ENCODE data around the gene NRXN3. TPM values are rescaled to one million over a fixed set of nuclear protein-coding genes. Genes with fewer than 3 reads are reported as not detected.

The NRXN3 gene
- total and polyA plus RNA-seq, 2 of the 13 experiments (the other 11 are each of a cell fraction or from before 2014, with no cell fraction given), result 0.03 TPM; not detected in 1

DNA sequence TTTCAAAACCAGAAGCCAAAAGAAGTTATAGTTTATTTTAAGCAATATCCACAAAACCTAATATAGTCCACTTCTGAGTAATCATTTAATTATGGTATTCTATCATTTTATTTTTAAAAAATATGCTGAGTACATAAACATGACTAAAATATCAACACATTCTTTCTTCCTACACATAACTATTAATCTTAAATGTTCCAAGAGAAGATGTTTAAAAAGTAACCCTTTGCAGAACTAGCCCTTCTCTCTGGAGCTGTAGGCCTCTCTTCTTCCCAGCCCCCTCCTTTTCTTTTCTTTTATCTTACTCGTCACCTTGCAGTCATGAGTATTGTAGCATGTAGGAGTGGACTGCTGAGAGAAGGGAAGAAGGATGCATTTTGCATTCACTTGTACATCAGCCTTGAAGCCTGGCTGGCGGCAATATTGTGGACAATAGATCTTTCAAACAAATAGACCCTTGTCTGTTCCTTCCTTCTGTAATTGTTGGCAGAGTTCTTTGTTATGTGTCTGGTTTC lies 941.9 kb downstream of the NRXN3 start:
- in situ Hi-C loops (cut with HindIII; ENCODE audit: extremely low pct_ligation_motif_present, low pct_unique_long_range_greater_than_20kb) (no loop called here), intact Hi-C loops (cut with micrococcal nuclease; ENCODE audit: unreplicated experiment) (no loop called here)
- DNase-seq (ENCODE audit: low spot score) (no peak), FAIRE-seq (no peak), ATAC-seq (no peak)
- ChIA-PET CTCF (ENCODE audit: low intra/inter-chr PET ratio, low total read pairs) (no interaction called here), POLR2A (no interaction called here)
- no TSS peak for BruUV-seq (replicated peaks)
- TF ChIP-seq, protein P1, sequence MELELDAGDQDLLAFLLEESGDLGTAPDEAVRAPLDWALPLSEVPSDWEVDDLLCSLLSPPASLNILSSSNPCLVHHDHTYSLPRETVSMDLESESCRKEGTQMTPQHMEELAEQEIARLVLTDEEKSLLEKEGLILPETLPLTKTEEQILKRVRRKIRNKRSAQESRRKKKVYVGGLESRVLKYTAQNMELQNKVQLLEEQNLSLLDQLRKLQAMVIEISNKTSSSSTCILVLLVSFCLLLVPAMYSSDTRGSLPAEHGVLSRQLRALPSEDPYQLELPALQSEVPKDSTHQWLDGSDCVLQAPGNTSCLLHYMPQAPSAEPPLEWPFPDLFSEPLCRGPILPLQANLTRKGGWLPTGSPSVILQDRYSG (CRISPR knock-in tag; IDR thresholded peaks at IDR 0.05), result no peak
- TF ChIP-seq, protein P2, sequence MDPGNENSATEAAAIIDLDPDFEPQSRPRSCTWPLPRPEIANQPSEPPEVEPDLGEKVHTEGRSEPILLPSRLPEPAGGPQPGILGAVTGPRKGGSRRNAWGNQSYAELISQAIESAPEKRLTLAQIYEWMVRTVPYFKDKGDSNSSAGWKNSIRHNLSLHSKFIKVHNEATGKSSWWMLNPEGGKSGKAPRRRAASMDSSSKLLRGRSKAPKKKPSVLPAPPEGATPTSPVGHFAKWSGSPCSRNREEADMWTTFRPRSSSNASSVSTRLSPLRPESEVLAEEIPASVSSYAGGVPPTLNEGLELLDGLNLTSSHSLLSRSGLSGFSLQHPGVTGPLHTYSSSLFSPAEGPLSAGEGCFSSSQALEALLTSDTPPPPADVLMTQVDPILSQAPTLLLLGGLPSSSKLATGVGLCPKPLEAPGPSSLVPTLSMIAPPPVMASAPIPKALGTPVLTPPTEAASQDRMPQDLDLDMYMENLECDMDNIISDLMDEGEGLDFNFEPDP (CRISPR knock-in tag; conservative IDR thresholded peaks at IDR 0.05), result no peak
- TF ChIP-seq KLF16 (CRISPR knock-in tag; IDR thresholded peaks at IDR 0.05), result no peak
- TF ChIP-seq, protein P3, sequence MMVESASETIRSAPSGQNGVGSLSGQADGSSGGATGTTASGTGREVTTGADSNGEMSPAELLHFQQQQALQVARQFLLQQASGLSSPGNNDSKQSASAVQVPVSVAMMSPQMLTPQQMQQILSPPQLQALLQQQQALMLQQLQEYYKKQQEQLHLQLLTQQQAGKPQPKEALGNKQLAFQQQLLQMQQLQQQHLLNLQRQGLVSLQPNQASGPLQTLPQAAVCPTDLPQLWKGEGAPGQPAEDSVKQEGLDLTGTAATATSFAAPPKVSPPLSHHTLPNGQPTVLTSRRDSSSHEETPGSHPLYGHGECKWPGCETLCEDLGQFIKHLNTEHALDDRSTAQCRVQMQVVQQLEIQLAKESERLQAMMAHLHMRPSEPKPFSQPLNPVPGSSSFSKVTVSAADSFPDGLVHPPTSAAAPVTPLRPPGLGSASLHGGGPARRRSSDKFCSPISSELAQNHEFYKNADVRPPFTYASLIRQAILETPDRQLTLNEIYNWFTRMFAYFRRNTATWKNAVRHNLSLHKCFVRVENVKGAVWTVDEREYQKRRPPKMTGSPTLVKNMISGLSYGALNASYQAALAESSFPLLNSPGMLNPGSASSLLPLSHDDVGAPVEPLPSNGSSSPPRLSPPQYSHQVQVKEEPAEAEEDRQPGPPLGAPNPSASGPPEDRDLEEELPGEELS (CRISPR knock-in tag; IDR thresholded peaks at IDR 0.05), result no peak
- no peak for TF ChIP-seq NCOR1 (IDR thresholded peaks at IDR 0.05; ENCODE audit: borderline replicate concordance, low read length)
- no peak for TF ChIP-seq HOXD1 (CRISPR knock-in tag; IDR thresholded peaks at IDR 0.05)
- TF ChIP-seq ZNF207 (IDR thresholded peaks at IDR 0.05; ENCODE audit: borderline replicate concordance), result no peak
- TF ChIP-seq ZNF552 (CRISPR knock-in tag; IDR thresholded peaks at IDR 0.05; ENCODE audit: borderline replicate concordance), result no peak
- TF ChIP-seq, protein P4, sequence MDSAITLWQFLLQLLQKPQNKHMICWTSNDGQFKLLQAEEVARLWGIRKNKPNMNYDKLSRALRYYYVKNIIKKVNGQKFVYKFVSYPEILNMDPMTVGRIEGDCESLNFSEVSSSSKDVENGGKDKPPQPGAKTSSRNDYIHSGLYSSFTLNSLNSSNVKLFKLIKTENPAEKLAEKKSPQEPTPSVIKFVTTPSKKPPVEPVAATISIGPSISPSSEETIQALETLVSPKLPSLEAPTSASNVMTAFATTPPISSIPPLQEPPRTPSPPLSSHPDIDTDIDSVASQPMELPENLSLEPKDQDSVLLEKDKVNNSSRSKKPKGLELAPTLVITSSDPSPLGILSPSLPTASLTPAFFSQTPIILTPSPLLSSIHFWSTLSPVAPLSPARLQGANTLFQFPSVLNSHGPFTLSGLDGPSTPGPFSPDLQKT (CRISPR knock-in tag; IDR thresholded peaks at IDR 0.05; ENCODE audit: borderline replicate concordance), result no peak
- TF ChIP-seq RAD21 (CRISPR knock-in tag; IDR thresholded peaks at IDR 0.05), result no peak
- TF ChIP-seq FOXJ3 (CRISPR knock-in tag; IDR thresholded peaks at IDR 0.05; ENCODE audit: borderline replicate concordance), result no peak
- TF ChIP-seq ZZZ3 (CRISPR knock-in tag; IDR thresholded peaks at IDR 0.05; ENCODE audit: borderline replicate concordance), result no peak
- TF ChIP-seq ZNF788 (CRISPR knock-in tag; IDR thresholded peaks at IDR 0.05; ENCODE audit: borderline replicate concordance), result no peak
- no peak for TF ChIP-seq TCF7L2 (IDR thresholded peaks at IDR 0.05; ENCODE audit: low read depth, low read length)
- no peak for TF ChIP-seq THYN1 (CRISPR knock-in tag; IDR thresholded peaks at IDR 0.05; ENCODE audit: borderline replicate concordance, low read depth)
- TF ChIP-seq EP300 (IDR thresholded peaks at IDR 0.05; ENCODE audit: low read depth in 2 of 2, low read length in 2 of 2), result no peak
- no peak for TF ChIP-seq EP300 (CRISPR knock-in tag; IDR thresholded peaks at IDR 0.05; ENCODE audit: borderline replicate concordance)
- TF ChIP-seq ZNF205 (CRISPR knock-in tag; IDR thresholded peaks at IDR 0.05), result no peak
- TF ChIP-seq, protein P5, sequence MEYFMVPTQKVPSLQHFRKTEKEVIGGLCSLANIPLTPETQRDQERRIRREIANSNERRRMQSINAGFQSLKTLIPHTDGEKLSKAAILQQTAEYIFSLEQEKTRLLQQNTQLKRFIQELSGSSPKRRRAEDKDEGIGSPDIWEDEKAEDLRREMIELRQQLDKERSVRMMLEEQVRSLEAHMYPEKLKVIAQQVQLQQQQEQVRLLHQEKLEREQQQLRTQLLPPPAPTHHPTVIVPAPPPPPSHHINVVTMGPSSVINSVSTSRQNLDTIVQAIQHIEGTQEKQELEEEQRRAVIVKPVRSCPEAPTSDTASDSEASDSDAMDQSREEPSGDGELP (IDR thresholded peaks at IDR 0.05; ENCODE audit: borderline replicate concordance, low read depth), result no peak
- Histone ChIP-seq H3K9ac (ENCODE audit: insufficient read depth, low read depth, low read length) (no peak overlapping the region), H2AFZ (ENCODE audit: low read length) (no peak overlapping the region), H4K20me1 (ENCODE audit: insufficient read depth, low read length) (no peaks in the 10 kb centered on the region), H3K79me2 (ENCODE audit: insufficient read depth, low read length) (no peaks in the 10 kb centered on the region), H3K27ac (ENCODE audit: extremely low read length, insufficient read depth, low read length) (no peak overlapping the region), H3K4me3 (replicated peaks in 1 of 3; ENCODE audit: insufficient read depth in 1 of 3, low read depth in 2 of 3, low read length in 3 of 3) (no peak overlapping the region), H3K9me3 (ENCODE audit: low read length) (peaks cover 73% of the 10 kb centered on the region), H3K27me3 (ENCODE audit: control insufficient read depth in 1 of 2, insufficient read depth in 2 of 2, low read length in 2 of 2) (no peaks in the 10 kb centered on the region), H3K4me2 (ENCODE audit: low read depth, low read length) (no peak overlapping the region), H3K36me3 (replicated peaks in 1 of 2; ENCODE audit: control insufficient read depth in 1 of 2, insufficient read depth in 2 of 2, low read length in 2 of 2) (no peaks in the 10 kb centered on the region), H3K4me1 (ENCODE audit: insufficient read depth, low read length) (no peaks in the 10 kb centered on the region)
- WGBS (ENCODE audit: low lambda C conversion rate), result 4% methylated on average over 2 of the region's 2 CpGs

Measured in HepG2 (cell line).